ENCODE results near the gene BCO2. TPM values are rescaled to one million over a fixed set of nuclear protein-coding genes. Genes with fewer than 3 reads are reported as not detected.

Gene BCO2
- total and polyA plus RNA-seq, 12 donors = 26.0 to 139 (median 49.5) TPM

DNA sequence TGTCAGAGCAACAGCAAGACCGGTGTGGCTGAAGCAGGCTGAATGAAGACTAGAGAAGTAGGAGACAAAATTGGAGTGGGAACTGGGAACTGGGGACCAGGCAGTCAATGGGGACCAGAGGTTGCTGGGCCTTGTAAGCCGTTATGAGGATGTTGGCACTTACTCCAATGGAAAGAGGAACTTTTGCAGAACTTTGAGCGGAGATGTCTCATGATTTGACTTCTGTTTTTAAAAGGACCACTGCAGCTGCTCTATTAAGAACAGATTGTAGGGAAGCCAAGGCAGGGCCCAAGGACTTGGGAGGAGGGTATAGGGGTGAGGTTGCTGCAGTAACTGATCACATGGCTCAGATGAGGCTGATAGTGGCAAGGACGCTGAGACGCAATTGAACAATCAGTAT, 45.7 kb upstream of the BCO2 start:
- TF ChIP-seq, protein P1, sequence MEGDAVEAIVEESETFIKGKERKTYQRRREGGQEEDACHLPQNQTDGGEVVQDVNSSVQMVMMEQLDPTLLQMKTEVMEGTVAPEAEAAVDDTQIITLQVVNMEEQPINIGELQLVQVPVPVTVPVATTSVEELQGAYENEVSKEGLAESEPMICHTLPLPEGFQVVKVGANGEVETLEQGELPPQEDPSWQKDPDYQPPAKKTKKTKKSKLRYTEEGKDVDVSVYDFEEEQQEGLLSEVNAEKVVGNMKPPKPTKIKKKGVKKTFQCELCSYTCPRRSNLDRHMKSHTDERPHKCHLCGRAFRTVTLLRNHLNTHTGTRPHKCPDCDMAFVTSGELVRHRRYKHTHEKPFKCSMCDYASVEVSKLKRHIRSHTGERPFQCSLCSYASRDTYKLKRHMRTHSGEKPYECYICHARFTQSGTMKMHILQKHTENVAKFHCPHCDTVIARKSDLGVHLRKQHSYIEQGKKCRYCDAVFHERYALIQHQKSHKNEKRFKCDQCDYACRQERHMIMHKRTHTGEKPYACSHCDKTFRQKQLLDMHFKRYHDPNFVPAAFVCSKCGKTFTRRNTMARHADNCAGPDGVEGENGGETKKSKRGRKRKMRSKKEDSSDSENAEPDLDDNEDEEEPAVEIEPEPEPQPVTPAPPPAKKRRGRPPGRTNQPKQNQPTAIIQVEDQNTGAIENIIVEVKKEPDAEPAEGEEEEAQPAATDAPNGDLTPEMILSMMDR (IDR thresholded peaks at IDR 0.05) = no peak
- no peak for TF ChIP-seq POLR2A (IDR thresholded peaks at IDR 0.05)
- Histone ChIP-seq H3K4me3 (no peak overlapping the region), H3K36me3 (replicated peaks in 1 of 2) (no peaks in the 10 kb centered on the region), H3K27ac (peak overlapping the region in 1 of 5 donors; percentile 21), H3K9me3 (replicated peaks in 1 of 3) (no peaks in the 10 kb centered on the region), H3K27me3 (no peaks in the 10 kb centered on the region), H3K4me1 (replicated peaks in 1 of 2) (peaks cover 8 to 18% of the 10 kb centered on the region in 2 donors)
- WGBS, 4 donors = 64 to 73% (median 70%) methylated on average over 5 of the region's 5 CpGs
- intact Hi-C loops (cut with DNase I) = no loop called here
- peak in 3 of 7 donors; percentile 23 to 42 (median 38) for DNase-seq

DNA sequence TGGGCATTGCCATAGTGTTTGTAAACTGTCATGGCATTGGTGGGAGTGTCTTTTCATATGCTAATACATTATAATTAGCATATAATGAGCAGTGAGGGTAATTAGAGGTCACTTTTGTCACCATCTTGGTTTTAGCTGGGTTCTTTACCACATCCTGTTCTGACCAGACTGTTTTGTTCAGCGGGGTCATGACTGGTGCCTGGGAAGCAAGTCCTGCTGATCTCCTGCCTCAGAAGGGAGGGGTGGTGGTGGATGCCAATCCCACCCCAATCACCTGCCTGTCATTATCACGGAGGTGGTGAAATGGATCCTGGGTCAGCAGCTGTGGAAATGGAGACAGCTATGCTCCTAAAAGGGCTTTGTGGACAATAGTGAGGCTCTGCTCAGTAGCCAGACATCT, 42.6 kb upstream of the BCO2 start:
- no peaks in the 10 kb centered on the region for H3K27me3 ChIP-seq
- no peak overlapping the region for H3K27ac ChIP-seq
- TF ChIP-seq POLR2A (IDR thresholded peaks at IDR 0.05) = no peak
- TF ChIP-seq, protein P1 (IDR thresholded peaks at IDR 0.05) = no peak
- 58 to 76% (median 71%) methylated on average over 2 of the region's 2 CpGs for WGBS, 4 donors
- intact Hi-C loops (cut with DNase I) = no loop called here
- H3K4me1 ChIP-seq (replicated peaks in 1 of 2) = peaks cover 8 to 18% of the 10 kb centered on the region in 2 donors
- no peaks in the 10 kb centered on the region for H3K9me3 ChIP-seq (replicated peaks in 1 of 3)
- no peak overlapping the region for H3K4me3 ChIP-seq
- no peaks in the 10 kb centered on the region for H3K36me3 ChIP-seq (replicated peaks in 1 of 2)
- no peak for DNase-seq

DNA sequence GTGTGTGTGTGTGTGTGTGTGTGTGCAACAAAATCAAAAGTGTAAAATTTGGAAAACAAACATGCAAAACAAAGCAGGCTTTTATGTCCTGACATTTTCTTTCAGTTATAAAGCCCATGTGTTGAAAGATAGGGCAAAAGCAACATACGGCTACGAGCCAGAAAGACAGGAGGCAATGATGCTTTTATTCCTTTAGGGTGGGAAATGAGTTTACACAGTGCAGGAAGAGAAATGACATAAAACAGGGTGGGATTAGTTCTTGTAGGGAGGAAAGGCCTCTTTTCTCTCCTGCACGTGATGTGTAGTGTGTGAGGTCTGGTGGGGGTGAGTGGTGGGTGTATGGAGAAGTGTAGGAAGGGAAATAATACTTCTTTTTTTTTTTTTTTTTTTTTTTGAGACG, 40.8 kb upstream of the BCO2 start:
- Histone ChIP-seq H3K27me3 (no peaks in the 10 kb centered on the region), H3K4me3 (no peak overlapping the region), H3K27ac (no peak overlapping the region), H3K4me1 (replicated peaks in 1 of 2) (peaks cover 0 to 6% of the 10 kb centered on the region in 2 donors), H3K36me3 (replicated peaks in 1 of 2) (no peaks in the 10 kb centered on the region), H3K9me3 (replicated peaks in 1 of 3) (no peaks in the 10 kb centered on the region)
- DNase-seq = no peak
- intact Hi-C loops (cut with DNase I) = no loop called here
- 84 to 92% (median 90%) methylated on average over 3 to 4 of the region's 4 CpGs for WGBS, 4 donors
- no peak for TF ChIP-seq POLR2A (IDR thresholded peaks at IDR 0.05)
- TF ChIP-seq, protein P1 (IDR thresholded peaks at IDR 0.05) = no peak

DNA sequence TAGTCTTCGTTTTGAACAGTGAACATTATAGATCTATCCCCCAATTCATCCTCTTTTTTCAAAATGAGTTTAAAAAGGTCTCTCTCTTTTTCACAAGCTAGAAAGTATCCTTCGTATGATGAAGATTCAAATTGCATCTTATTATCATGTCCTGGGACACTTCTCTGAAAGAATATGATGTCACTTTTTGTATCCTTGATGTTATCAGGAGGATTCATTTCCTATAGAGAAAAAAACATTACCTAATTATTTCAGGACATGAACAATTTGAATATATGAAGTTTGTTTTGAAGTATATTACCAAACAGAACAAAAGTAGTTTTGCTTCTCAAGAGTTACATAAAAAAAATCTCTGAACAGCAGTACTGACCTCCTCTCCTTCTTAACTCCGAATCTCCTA, 31.7 kb upstream of the BCO2 start:
- TF ChIP-seq, protein P1 (IDR thresholded peaks at IDR 0.05) = no peak
- no peak for TF ChIP-seq POLR2A (IDR thresholded peaks at IDR 0.05)
- Histone ChIP-seq H3K36me3 (replicated peaks in 1 of 2) (no peaks in the 10 kb centered on the region), H3K4me1 (replicated peaks in 1 of 2) (no peaks in the 10 kb centered on the region), H3K27ac (no peak overlapping the region), H3K9me3 (replicated peaks in 1 of 3) (no peaks in the 10 kb centered on the region), H3K27me3 (no peaks in the 10 kb centered on the region), H3K4me3 (no peak overlapping the region)
- intact Hi-C loops (cut with DNase I) = no loop called here
- 77 to 89% (median 87%) methylated on average over 3 of the region's 3 CpGs for WGBS, 4 donors
- no peak for DNase-seq

All from adrenal gland (tissue), 12 donors.